HCT116 (cell line): Measurements from ENCODE around the gene TNKS2. TPM values are rescaled to one million over a fixed set of nuclear protein-coding genes. Genes with fewer than 3 reads are reported as not detected.
A peak's percentile ranks its signal among the peaks of the same experiment; 100 is the strongest.

ENCODE experiments used
- ATAC-seq: fragments of 200-7000 bp; cut with Tn5 transposase; 2 replicates; pipeline ENCODE4 v1.9.1; 2020; ENCODE audit warnings: mild to moderate bottlenecking, moderate library complexity
- BruUV-seq: library from RNA; stranded (reverse); fragments of 400-500 nt; replicated peaks from 2 replicates; lab custom pipeline; 2021; lab: Mats Ljungman, UMichigan
- CTCF ChIA-PET: fragments of 300-600 bp; sonication (Branson Sonifier 250); formaldehyde crosslinking; loops from one replicate; lab custom pipeline; 2021; ENCODE audit warnings: antibody characterized with exemption; lab: Charles Lee
- POLR2A ChIA-PET: fragments of 300-600, 350-600 bp; sonication (Branson Sonifier 250); formaldehyde crosslinking; loops from one replicate; lab custom pipeline; 2021; ENCODE audit warnings: antibody characterized with exemption; lab: Charles Lee
- RAD21 ChIA-PET, 2 experiments: fragments of 300-600 bp; sonication (Branson Sonifier 250); formaldehyde crosslinking; loops; one replicate each; lab custom pipeline; 2023; ENCODE audit warnings: low total read pairs in 2 of 2; ENCODE audit not compliant: uncharacterized antibody in 2 of 2, unreplicated experiment in 2 of 2, low non-redundant PET in 1 of 2; lab: Charles Lee
- DNase-seq: peaks from one replicate; pipeline ENCODE4 v3.0.0-alpha.2; 2010; ENCODE audit warnings: low read depth, low spot score
- H2AFZ ChIP-seq: fragments of 200-600 bp; shearing (Covaris generic), sonication (generic); 2 replicates; pipeline ENCODE4 v1.6.1; 2017; ENCODE audit warnings: low read depth, mixed run types, mixed read lengths, antibody characterized with exemption, low read length; ENCODE audit not compliant: poor library complexity, severe bottlenecking
- H3K27ac ChIP-seq: 2 replicates; pipeline ENCODE4 v1.5.1; 2012; ENCODE audit warnings: low read depth, low read length
- H3K27me3 ChIP-seq: fragments of 200-600 bp; sonication (generic); 2 replicates; pipeline ENCODE4 v1.6.1; 2016; ENCODE audit warnings: mixed run types, low read length, mixed read lengths; ENCODE audit not compliant: insufficient read depth
- H3K36me3 ChIP-seq, 2 experiments: fragments of 200-500 bp in 1 of 2; fragments of 200-600 bp in 1 of 2; sonication (Bioruptor generic) in 1 of 2; sonication (generic) in 1 of 2; 2 replicates each; pipeline versions ENCODE4 v1.5.1 to v1.6.1; 2014 to 2016; ENCODE audit warnings: low read length in 2 of 2, inconsistent platforms in 1 of 2, mixed read lengths in 1 of 2, mixed run types in 1 of 2; ENCODE audit not compliant: insufficient read depth in 2 of 2, control insufficient read depth in 1 of 2
- H3K4me1 ChIP-seq, 2 experiments: fragments of 200-600 bp in 1 of 2; sonication (generic) in 1 of 2; 2 replicates each; pipeline versions ENCODE4 v1.5.1 to v1.6.1; 2012 to 2017; ENCODE audit warnings: low read length in 2 of 2, inconsistent platforms in 1 of 2, mild to moderate bottlenecking in 1 of 2, mixed read lengths in 1 of 2, mixed run types in 1 of 2, moderate library complexity in 1 of 2; ENCODE audit not compliant: insufficient read depth in 2 of 2, control insufficient read depth in 1 of 2
- H3K4me2 ChIP-seq: fragments of 200-600 bp; sonication (generic); 2 replicates; pipeline ENCODE4 v1.6.1; 2017; ENCODE audit warnings: mixed run types, low read length, mixed read lengths
- H3K4me3 ChIP-seq, 2 experiments: fragments of 200-600 bp in 1 of 2; sonication (generic) in 1 of 2; replicated peaks in 1 of 2; 2 replicates each; pipeline ENCODE4 v1.5.1; 2011 to 2016; ENCODE audit warnings: low read length in 2 of 2, control low read depth in 1 of 2, low read depth in 1 of 2, mild to moderate bottlenecking in 1 of 2, mixed read lengths in 1 of 2, mixed run types in 1 of 2
- H3K79me2 ChIP-seq: fragments of 200-600 bp; sonication (generic); 2 replicates; pipeline ENCODE4 v1.6.1; 2017; ENCODE audit warnings: mild to moderate bottlenecking, mixed run types, low read length, moderate library complexity, mixed read lengths; ENCODE audit not compliant: insufficient read depth
- H3K9ac ChIP-seq: fragments of 200-600 bp; sonication (generic); 2 replicates; pipeline ENCODE4 v1.6.1; 2016; ENCODE audit warnings: low read length, mixed read lengths
- H3K9me2 ChIP-seq: fragments of 200-600 bp; sonication (generic), shearing (Covaris generic); 2 replicates; pipeline ENCODE4 v1.6.1; 2017; ENCODE audit warnings: mixed run types, mild to moderate bottlenecking, moderate library complexity; ENCODE audit not compliant: insufficient read depth
- H3K9me3 ChIP-seq, 2 experiments: fragments of 200-500 bp in 1 of 2; fragments of 200-600 bp in 1 of 2; sonication (Bioruptor generic) in 1 of 2; sonication (generic) in 1 of 2; 2 replicates each; pipeline ENCODE4 v1.6.1; 2014 to 2017; ENCODE audit warnings: low read length in 2 of 2, mixed read lengths in 2 of 2, inconsistent platforms in 1 of 2, low read depth in 1 of 2, mild to moderate bottlenecking in 1 of 2, mixed run types in 1 of 2, moderate library complexity in 1 of 2; ENCODE audit not compliant: control insufficient read depth in 1 of 2, insufficient read depth in 1 of 2
- H4K20me1 ChIP-seq: fragments of 200-600 bp; sonication (generic), shearing (Covaris generic); 2 replicates; pipeline ENCODE4 v1.6.1; 2017; ENCODE audit warnings: mixed run types, mild to moderate bottlenecking, moderate library complexity; ENCODE audit not compliant: insufficient read depth
- ELF1 ChIP-seq: IDR thresholded peaks from 2 replicates; pipeline ENCODE4 v1.6.1; 2012; ENCODE audit warnings: low read depth, borderline replicate concordance
- EZH2phosphoT487 ChIP-seq: fragments of 200-600 bp; IDR thresholded peaks from 2 replicates; pipeline ENCODE4 v1.6.1; 2018; ENCODE audit warnings: antibody characterized with exemption, borderline replicate concordance
- POLR2A ChIP-seq: IDR thresholded peaks from 2 replicates; pipeline ENCODE4 v1.7.0; 2011; ENCODE audit warnings: borderline replicate concordance; ENCODE audit not compliant: insufficient read depth, insufficient read length; ENCODE audit errors: extremely low read depth
- POLR2AphosphoS5 ChIP-seq: IDR thresholded peaks from 2 replicates; pipeline ENCODE4 v1.6.1; 2011; ENCODE audit warnings: mild to moderate bottlenecking, low read depth, low read length, moderate library complexity
- REST ChIP-seq: IDR thresholded peaks from 2 replicates; pipeline ENCODE4 v1.6.1; 2012; ENCODE audit warnings: low read depth
- SIN3A ChIP-seq: IDR thresholded peaks from 2 replicates; pipeline ENCODE4 v1.6.1; 2012; ENCODE audit warnings: low read depth
- SP1 ChIP-seq: IDR thresholded peaks from 2 replicates; pipeline ENCODE4 v1.6.1; 2012; ENCODE audit warnings: low read depth
- SRF ChIP-seq: IDR thresholded peaks from 2 replicates; pipeline ENCODE4 v1.6.1; 2012; ENCODE audit warnings: low read depth
- ZBTB33 ChIP-seq: IDR thresholded peaks from 2 replicates; pipeline ENCODE4 v1.6.1; 2011; ENCODE audit warnings: mild to moderate bottlenecking, low read length, moderate library complexity; ENCODE audit not compliant: insufficient replicate concordance; ENCODE audit errors: extremely low read depth
- ZFX ChIP-seq: fragments of 450-650 bp; IDR thresholded peaks from 2 replicates; pipeline ENCODE4 v1.6.1; 2017
- ZNF274 ChIP-seq: fragments of 200-500 bp; sonication (Bioruptor generic); IDR thresholded peaks from 2 replicates; pipeline ENCODE4 v1.6.1; 2014; ENCODE audit warnings: mild to moderate bottlenecking, low read depth, low read length, inconsistent platforms
- intact Hi-C: fragments of 100-400 bp; cut with micrococcal nuclease; formaldehyde crosslinking; loops from 2 replicates; pipeline ENCODE4 v1.10.0; 2022
- total RNA-seq: library from RNA; stranded (reverse); gene quantifications from one replicate; pipeline ENCODE4 v1.2.1, GENCODE V29; 2021; ENCODE audit not compliant: unreplicated experiment
- TF ChIP-seq, protein P1 (sequence below), 3 experiments: fragments of 200-600 bp in 1 of 3; sonication (generic) in 1 of 3; IDR thresholded peaks in 2 of 3; conservative IDR thresholded peaks in 1 of 3; 2 replicates each; pipeline ENCODE4 v1.5.1; 2012 to 2017; ENCODE audit warnings: low read depth in 2 of 3, low read length in 2 of 3, antibody characterized with exemption in 1 of 3, borderline replicate concordance in 1 of 3, control low read depth in 1 of 3, mild to moderate bottlenecking in 1 of 3, mixed read lengths in 1 of 3, mixed run types in 1 of 3, moderate library complexity in 1 of 3; ENCODE audit not compliant: insufficient read depth in 1 of 3
- TF ChIP-seq, protein P2 (sequence below): IDR thresholded peaks from 2 replicates; pipeline ENCODE4 v1.6.1; 2012
- TF ChIP-seq, protein P3 (sequence below): IDR thresholded peaks from 2 replicates; pipeline ENCODE4 v1.6.1; 2012

TNKS2 gene
- total RNA-seq, 1 experiment from 2014 or later, result 20.7 TPM

- peaks cover 63% of the 10 kb centered on the region for H3K79me2 ChIP-seq
- POLR2A ChIA-PET, result no interaction called here
- peaks cover 11 to 32% of the 10 kb centered on the region in 2 experiments for H3K4me1 ChIP-seq
- RAD21 ChIA-PET, result no interaction called here
- H3K27me3 ChIP-seq, result no peaks in the 10 kb centered on the region
- H4K20me1 ChIP-seq, result no peaks in the 10 kb centered on the region
- H3K4me3 ChIP-seq, result peak overlapping the region in 1 of 2 experiments; percentile 77; a peak in 1 of 4 replicates
- intact Hi-C loops, result no loop called here
- peak overlapping the region; percentile 78 for H3K4me2 ChIP-seq
- H3K36me3 ChIP-seq, result peaks cover 7 to 13% of the 10 kb centered on the region in 2 experiments; a peak in 3 of 4 replicates
- ATAC-seq, result no peak
- CTCF ChIA-PET, result no interaction called here
- H2AFZ ChIP-seq, result no peak overlapping the region
- 0 out of 2 replicates have a peak, but pooled peaks cover 4% of the 10 kb centered on the region for H3K9me2 ChIP-seq
- no peak for DNase-seq
- H3K27ac ChIP-seq, result no peak overlapping the region
- no peak overlapping the region for H3K9ac ChIP-seq
- TF ChIP-seq POLR2A, result no peak
- no peak for TF ChIP-seq ZBTB33
- no peak for TF ChIP-seq ELF1
- TF ChIP-seq, protein P1, sequence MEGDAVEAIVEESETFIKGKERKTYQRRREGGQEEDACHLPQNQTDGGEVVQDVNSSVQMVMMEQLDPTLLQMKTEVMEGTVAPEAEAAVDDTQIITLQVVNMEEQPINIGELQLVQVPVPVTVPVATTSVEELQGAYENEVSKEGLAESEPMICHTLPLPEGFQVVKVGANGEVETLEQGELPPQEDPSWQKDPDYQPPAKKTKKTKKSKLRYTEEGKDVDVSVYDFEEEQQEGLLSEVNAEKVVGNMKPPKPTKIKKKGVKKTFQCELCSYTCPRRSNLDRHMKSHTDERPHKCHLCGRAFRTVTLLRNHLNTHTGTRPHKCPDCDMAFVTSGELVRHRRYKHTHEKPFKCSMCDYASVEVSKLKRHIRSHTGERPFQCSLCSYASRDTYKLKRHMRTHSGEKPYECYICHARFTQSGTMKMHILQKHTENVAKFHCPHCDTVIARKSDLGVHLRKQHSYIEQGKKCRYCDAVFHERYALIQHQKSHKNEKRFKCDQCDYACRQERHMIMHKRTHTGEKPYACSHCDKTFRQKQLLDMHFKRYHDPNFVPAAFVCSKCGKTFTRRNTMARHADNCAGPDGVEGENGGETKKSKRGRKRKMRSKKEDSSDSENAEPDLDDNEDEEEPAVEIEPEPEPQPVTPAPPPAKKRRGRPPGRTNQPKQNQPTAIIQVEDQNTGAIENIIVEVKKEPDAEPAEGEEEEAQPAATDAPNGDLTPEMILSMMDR (IDR thresholded peaks at IDR 0.05 in 2 of 3, conservative IDR thresholded peaks at IDR 0.05 in 1 of 3; ENCODE audit: borderline replicate concordance in 1 of 3, insufficient read depth in 1 of 3, low read depth in 2 of 3, low read length in 2 of 3), result no peak
- TF ChIP-seq ZFX, result no peak
- TF ChIP-seq, protein P2, sequence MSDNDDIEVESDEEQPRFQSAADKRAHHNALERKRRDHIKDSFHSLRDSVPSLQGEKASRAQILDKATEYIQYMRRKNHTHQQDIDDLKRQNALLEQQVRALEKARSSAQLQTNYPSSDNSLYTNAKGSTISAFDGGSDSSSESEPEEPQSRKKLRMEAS, result no peak
- no peak for TF ChIP-seq SIN3A
- TF ChIP-seq SRF, result no peak
- TF ChIP-seq, protein P3, sequence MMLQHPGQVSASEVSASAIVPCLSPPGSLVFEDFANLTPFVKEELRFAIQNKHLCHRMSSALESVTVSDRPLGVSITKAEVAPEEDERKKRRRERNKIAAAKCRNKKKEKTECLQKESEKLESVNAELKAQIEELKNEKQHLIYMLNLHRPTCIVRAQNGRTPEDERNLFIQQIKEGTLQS, result no peak
- no peak for TF ChIP-seq REST
- no peak for TF ChIP-seq ZNF274
- no peak for TF ChIP-seq POLR2AphosphoS5
- no peak for TF ChIP-seq SP1
- TF ChIP-seq EZH2phosphoT487, result no peak
- no TSS peak for BruUV-seq
- H3K9me3 ChIP-seq, result no peaks in the 10 kb centered on the region
These were observed 2.0 kb downstream of the TNKS2 start for GRCh38 chr10:91800182-91800581.
